Measurements from ENCODE around the gene CASZ1.

CASZ1 gene

DNA sequence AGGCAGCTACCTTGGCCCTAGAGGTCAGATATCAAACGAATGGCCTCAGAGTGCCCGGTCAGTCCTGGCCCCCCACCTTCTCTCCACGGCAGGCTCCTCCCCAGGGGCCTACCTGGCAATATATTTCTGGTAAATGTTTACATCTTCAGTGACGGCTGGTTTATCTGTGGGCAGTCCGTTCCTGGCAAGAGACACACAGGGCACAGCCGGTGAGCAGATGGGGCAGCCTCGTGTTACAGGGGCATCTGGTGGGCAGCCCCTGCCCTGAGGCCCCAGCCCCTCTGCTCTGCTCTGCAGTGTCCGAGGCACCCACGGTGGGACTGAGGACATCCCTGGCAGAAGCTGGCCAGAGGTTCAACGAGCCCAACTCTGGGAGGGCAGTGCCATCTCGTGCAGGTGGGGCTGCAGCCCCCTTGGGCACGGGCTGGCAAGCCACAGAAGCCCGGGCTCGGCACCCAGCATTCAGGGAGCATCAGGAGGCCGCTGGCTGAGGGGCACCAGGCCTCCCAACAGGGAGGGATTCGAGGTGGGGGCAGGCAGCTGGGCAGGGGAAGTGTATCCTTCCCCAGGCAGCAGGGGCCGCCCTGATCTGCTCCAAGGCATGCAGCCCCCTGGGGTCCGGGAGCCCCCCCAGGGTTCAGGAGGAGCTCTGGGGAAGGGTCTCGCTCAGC is 137.9 kb downstream of the CASZ1 start:
- POLR2A ChIA-PET, result no interaction called here
- CTCF ChIA-PET, result no interaction called here
- DNase-seq (ENCODE audit: low read depth, low spot score), result no peak
- TF ChIP-seq, protein P1, sequence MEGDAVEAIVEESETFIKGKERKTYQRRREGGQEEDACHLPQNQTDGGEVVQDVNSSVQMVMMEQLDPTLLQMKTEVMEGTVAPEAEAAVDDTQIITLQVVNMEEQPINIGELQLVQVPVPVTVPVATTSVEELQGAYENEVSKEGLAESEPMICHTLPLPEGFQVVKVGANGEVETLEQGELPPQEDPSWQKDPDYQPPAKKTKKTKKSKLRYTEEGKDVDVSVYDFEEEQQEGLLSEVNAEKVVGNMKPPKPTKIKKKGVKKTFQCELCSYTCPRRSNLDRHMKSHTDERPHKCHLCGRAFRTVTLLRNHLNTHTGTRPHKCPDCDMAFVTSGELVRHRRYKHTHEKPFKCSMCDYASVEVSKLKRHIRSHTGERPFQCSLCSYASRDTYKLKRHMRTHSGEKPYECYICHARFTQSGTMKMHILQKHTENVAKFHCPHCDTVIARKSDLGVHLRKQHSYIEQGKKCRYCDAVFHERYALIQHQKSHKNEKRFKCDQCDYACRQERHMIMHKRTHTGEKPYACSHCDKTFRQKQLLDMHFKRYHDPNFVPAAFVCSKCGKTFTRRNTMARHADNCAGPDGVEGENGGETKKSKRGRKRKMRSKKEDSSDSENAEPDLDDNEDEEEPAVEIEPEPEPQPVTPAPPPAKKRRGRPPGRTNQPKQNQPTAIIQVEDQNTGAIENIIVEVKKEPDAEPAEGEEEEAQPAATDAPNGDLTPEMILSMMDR (IDR thresholded peaks at IDR 0.05; ENCODE audit: insufficient read depth, low read length, missing control alignments), result no peak
- no peak overlapping the region for H3K4me3 ChIP-seq (ENCODE audit: low read depth, low read length)

DNA sequence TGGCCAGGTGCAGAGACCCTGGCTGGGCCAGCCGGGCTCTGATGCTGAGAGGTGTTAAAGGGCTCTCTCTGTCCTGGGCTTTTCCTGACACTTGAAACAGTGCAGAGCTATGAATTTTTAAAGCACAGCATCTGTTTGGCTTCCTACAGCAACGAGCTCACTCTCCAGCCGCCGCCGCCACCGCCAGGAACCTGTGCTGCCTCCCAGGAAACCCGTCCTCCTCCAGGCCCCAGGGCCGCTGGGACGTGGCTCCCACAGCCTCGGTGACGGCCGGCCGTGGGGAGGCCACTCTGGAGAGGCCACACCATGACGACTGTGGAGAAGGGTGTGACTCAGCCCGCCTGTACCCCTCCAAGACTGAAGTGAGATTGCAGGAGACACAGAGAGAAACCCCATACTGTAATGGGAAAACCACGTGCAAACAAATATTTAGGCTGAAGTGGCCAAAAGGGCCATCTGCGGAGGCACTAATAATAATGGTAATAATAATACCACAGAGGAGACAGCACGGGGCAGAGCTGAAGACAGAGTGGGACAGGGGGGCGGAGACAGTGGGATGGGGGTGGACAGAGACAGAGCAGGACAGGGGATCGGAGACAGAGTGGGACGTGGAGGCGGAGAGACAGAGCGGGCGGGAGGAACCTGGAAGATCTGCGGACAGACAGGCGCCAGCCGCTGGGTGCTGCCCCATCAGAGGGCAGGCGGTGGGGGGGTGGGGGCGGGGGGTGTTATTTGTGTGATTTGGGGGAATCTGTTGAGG is 139.2 kb downstream of the CASZ1 start:
- ChIA-PET POLR2A (no interaction called here), CTCF (no interaction called here)
- TF ChIP-seq, protein P1 (IDR thresholded peaks at IDR 0.05; ENCODE audit: insufficient read depth, low read length, missing control alignments), result no peak
- no peak for DNase-seq (ENCODE audit: low read depth, low spot score)
- H3K4me3 ChIP-seq (ENCODE audit: low read depth, low read length), result no peak overlapping the region

DNA sequence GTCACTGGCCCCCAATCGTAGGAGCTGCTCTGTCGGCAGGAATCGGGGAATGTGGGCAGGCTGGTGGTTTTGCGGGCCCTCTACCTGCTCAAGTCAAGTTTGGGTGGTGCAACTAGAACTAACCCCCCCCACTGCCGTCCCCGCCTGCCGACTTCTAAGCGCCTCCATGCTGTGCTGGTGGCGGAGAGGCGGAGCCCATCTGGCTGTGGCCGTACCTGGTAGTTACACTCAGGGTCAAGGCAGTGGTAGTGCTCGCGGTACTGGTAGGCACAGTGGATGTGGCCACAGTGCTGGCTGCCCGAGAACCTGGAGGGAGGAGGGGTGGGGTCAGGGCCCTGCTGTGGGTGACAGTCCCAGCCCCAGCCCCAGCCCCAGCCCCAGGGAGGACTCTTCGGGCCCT is 140.0 kb downstream of the CASZ1 start:
- DNase-seq (ENCODE audit: low read depth, low spot score), result no peak
- CTCF ChIA-PET, result no interaction called here
- no peak overlapping the region for H3K4me3 ChIP-seq (ENCODE audit: low read depth, low read length)
- POLR2A ChIA-PET, result no interaction called here
- TF ChIP-seq, protein P1 (IDR thresholded peaks at IDR 0.05; ENCODE audit: insufficient read depth, low read length, missing control alignments), result no peak

DNA sequence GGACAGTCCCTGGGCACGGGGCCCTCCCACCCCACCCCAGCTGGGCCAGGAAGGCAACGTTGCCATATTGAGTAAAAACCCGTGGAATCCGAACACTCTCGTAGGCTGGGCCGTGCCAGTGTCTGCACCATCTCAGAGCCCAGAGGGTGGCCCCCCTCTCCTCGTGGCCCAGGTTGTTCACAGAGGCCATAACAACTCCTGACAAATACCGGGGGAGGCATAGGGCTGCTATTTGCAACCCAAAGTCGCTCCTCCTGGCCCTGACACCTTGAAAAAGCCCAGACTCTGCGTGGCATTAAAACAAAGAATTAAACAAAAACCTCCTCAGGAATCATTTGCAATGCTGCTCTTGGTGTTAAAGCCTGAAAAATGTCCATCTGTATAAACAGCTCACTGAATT is 141.4 kb downstream of the CASZ1 start:
- TF ChIP-seq, protein P1 (IDR thresholded peaks at IDR 0.05; ENCODE audit: insufficient read depth, low read length, missing control alignments), result no peak
- POLR2A ChIA-PET, result no interaction called here
- no peak for DNase-seq (ENCODE audit: low read depth, low spot score)
- CTCF ChIA-PET, result no interaction called here
- no peak overlapping the region for H3K4me3 ChIP-seq (ENCODE audit: low read depth, low read length)

DNA sequence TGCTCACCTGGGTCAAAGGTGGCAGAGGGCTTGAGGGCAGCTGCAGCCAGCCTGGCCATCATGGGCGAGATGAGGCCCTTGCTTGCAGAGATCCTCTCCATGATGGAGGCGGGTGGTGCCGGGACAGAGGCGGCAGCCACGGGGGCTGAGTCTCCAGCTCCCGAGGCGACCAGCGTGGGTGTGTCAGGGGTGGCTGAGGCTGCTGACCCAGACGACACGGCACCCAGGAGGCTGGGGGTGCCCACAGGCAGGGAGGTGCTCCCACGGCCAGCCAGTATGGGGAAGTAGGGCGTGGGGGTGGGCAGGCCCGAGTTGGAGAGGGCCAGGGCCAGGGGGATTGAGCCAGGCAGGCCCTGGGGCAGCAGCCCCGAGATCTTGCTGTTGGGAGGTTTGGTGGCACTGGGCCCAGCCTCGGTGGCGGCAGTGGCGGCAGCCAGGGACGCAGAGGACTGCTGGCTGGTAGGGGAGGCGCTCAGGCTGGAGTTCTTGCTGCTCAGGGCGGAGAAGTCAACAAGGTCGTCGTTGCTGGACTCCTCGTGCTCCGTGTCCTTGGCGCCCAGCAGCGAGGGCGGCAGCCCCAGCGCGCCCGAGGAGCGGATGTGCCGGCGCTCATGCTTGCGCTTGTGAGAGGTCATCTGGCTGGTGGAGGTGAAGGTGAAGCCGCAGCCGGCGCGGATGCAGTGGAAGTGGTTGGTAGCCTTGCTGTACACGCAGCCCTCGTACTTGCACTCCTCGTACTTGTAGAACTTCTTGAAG is 142.9 kb downstream of the CASZ1 start:
- no peak overlapping the region for H3K4me3 ChIP-seq (ENCODE audit: low read depth, low read length)
- ChIA-PET POLR2A (no interaction called here), CTCF (no interaction called here)
- TF ChIP-seq, protein P1 (IDR thresholded peaks at IDR 0.05; ENCODE audit: insufficient read depth, low read length, missing control alignments), result no peak
- DNase-seq (ENCODE audit: low read depth, low spot score), result no peak

DNA sequence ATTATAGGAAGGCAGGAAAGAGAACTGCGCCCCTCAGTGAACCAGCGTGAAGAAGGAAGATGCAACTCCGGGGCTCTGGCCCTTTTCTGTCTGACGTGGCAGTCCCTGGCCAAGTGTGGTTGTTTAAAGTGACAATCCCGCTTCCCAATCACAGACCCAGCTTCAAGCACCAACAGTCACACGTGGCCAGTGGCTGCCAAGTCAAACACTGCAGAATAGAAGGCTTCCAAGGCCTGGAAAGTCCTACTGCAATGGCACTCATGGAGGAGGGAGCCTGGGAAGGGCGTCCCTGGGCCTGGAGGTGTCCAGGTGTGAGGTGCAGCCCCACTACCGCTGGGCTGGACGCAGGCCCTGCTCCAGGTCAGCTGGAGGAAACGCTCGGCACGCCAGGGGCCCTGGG is 143.8 kb downstream of the CASZ1 start:
- H3K4me3 ChIP-seq (ENCODE audit: low read depth, low read length), result no peak overlapping the region
- POLR2A ChIA-PET, result no interaction called here
- CTCF ChIA-PET, result no interaction called here
- TF ChIP-seq, protein P1 (IDR thresholded peaks at IDR 0.05; ENCODE audit: insufficient read depth, low read length, missing control alignments), result no peak
- DNase-seq (ENCODE audit: low read depth, low spot score), result no peak

Data from AG04449 (cell line).